Urinary bladder (tissue), 4 donors: ENCODE results near the gene DOCK11. TPM values are rescaled to one million over a fixed set of nuclear protein-coding genes. Genes with fewer than 3 reads are reported as not detected.

ENCODE experiments used
- DNase-seq: peaks from one replicate; pipeline ENCODE4 v3.0.0-alpha.2; 2015; ENCODE audit errors: extremely low spot score
- H3K27ac ChIP-seq: one replicate; pipeline ENCODE4 v1.5.1; 2013; ENCODE audit warnings: low read depth, mild to moderate bottlenecking, moderate library complexity
- H3K36me3 ChIP-seq: one replicate; pipeline ENCODE4 v1.6.1; 2013; ENCODE audit warnings: mild to moderate bottlenecking, moderate library complexity; ENCODE audit not compliant: insufficient read depth
- H3K4me1 ChIP-seq: one replicate; pipeline ENCODE4 v1.6.1; 2013; ENCODE audit warnings: mild to moderate bottlenecking, moderate library complexity; ENCODE audit not compliant: insufficient read depth
- H3K4me3 ChIP-seq: one replicate; pipeline ENCODE4 v1.5.1; 2013; ENCODE audit warnings: low read depth, low read length
- WGBS: extraction: QIAGEN DNeasy Blood & Tissue Kit; methylation state at CpG from one replicate; pipeline ENCODE4 v1.1.7; 2013; 5-methylcytosine and 5-hydroxymethylcytosine counted together
- polyA plus RNA-seq: library from polyadenylated mRNA; stranded (reverse); fragments of 200-250 nt; gene quantifications from one replicate; pipeline ENCODE4 v1.2.3, GENCODE V29; 2013
- total RNA-seq: library from RNA; depleted of rRNA; stranded (reverse); fragments of >200 nt; gene quantifications from one replicate; pipeline ENCODE4 v1.2.3, GENCODE V29; 2014
- donor health status: healthy with polysubstance abuse.
- donor health status: healthy.

DOCK11 gene
- total and polyA plus RNA-seq, 2 donors, result 15.3 to 50.4 TPM

DNA sequence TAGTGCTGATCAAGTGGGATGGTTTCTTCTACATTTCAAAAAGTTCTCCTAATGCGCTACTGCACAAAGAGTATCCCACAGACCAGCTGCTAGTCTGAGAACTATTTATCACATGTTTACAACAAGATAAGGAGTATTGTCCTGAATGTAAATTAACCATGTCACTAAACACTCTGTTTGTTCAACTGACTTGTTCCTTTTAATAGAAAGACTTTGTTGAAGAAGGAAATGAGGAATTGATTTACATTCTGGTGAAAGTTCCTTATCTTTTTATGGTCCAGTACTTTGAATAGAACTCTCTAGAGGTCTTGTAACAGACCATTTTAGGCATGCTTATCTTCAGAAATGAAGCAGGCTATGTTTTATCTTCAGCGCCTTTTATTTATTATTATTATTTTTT is 164.5 kb downstream of the DOCK11 start:
- DNase-seq, result no peak
- 40% methylated on average over 2 of the region's 2 CpGs for WGBS
- Histone ChIP-seq H3K4me3 (no peak overlapping the region), H3K4me1 (no peaks in the 10 kb centered on the region), H3K27ac (no peak overlapping the region), H3K36me3 (no peaks in the 10 kb centered on the region)

DNA sequence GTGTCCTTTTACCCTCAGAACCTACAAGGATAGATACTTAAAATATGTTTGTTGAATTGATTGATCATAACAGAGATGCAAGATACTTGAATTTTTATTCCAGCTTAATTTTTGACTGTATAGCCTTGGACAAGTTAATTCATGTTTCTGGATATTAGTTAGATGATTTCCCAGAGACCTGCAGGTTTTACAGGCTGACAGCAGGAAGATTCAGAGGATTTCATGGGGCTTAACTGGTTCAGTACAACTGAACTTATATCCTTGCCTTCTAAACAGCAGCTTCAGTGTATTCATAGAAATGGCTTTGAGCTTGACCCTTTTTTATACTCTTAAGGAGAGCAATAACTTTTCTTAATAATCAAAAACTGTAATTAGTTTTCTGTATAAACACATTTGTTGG is 169.6 kb downstream of the DOCK11 start:
- Histone ChIP-seq H3K27ac (no peak overlapping the region), H3K36me3 (no peaks in the 10 kb centered on the region), H3K4me3 (no peak overlapping the region), H3K4me1 (no peaks in the 10 kb centered on the region)
- DNase-seq, result no peak

DNA sequence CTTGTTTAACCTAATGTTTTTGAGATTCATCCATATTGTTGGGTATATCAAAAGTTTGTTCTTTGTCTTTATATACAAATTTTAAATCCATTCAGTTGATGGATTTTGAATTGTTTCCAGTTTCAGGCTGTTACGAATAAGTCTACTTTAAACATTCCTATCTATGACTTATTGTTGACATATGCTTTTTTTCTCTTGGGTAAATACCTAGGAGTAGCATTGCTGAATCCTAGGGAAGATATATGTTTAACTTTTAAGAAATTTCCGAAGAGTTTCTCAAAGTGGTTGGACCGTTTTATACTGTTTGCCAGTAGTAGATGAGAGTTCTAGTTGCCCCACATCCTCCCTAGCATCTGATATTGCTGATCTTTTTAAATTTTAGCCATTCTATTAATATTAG is 170.9 kb downstream of the DOCK11 start:
- H3K4me1 ChIP-seq, result no peaks in the 10 kb centered on the region
- no peak for DNase-seq
- no peaks in the 10 kb centered on the region for H3K36me3 ChIP-seq
- H3K4me3 ChIP-seq, result no peak overlapping the region
- WGBS, result 91% methylated on average over 3 of the region's 3 CpGs
- H3K27ac ChIP-seq, result no peak overlapping the region

DNA sequence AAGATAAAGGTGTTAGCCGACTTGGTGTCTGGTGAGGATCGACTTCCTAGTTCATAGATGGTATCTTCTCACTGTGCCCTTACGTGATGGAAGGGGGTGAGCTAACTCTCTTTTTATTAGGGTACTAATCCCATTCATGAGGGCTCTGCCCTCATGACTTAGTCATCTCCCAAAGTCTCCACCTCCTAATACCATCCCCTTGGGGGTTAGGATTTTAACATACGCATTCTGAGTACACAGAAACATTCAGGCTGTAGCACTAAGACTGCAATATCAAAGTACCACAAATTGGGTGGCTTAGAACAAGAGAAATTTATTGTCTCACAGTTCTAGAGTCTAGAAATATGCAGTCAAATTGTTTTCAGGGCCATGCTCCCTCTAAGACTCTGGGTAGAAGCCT is 173.8 kb downstream of the DOCK11 start:
- no peak for DNase-seq
- Histone ChIP-seq H3K36me3 (no peaks in the 10 kb centered on the region), H3K27ac (no peak overlapping the region), H3K4me1 (no peaks in the 10 kb centered on the region), H3K4me3 (no peak overlapping the region)
- 95% methylated on average over 4 of the region's 4 CpGs for WGBS

DNA sequence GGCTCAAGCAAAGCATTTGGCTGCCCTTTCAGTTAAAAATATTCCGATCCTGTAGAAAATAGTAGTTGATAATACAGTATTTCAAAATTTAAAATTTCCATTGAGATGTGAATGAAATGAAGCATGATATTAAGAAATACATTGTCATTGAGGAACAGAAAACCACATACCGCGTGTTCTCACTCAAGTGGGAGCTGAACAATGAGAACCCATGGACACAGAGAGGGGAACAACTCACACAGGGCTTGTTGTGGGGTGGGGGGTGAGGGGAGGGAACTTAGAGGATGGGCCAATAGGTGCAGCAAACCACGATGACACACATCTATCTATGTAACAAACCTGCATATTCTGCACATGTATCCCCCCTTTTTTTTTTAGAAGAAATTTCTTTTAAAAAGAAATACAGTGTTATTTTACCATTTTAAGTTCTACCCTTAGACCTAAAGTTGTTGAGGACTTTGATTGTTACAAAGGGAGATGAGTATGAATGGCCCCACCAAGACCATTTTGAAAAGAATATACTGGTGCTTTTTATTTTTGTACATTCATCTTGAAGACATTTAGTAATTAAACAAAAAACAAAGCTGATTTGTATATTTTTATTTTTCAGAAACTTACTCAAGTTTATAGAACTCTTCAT is 179.8 kb downstream of the DOCK11 start:
- no peaks in the 10 kb centered on the region for H3K4me1 ChIP-seq
- no peak overlapping the region for H3K27ac ChIP-seq
- H3K36me3 ChIP-seq, result no peaks in the 10 kb centered on the region
- 94% methylated on average over 4 of the region's 4 CpGs for WGBS
- DNase-seq, result no peak
- H3K4me3 ChIP-seq, result no peak overlapping the region

DNA sequence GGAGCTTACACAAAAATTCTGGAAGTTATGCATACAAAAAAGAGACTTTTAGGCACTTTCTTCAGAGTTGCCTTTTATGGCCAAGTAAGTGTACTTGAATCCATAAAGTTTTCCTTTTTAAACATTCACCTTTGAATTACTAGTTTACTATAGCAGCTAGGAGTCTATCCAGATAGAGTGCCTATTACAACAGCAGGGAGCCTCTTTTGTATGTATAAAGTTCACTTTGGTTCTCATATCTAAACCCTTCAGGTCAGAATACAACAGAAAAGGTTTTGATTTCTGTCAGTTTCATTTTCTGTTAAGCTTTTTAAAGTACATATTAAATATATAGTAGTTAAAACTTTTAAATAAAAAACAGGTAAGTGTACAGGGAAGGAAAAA is 180.3 kb downstream of the DOCK11 start:
- Histone ChIP-seq H3K4me3 (no peak overlapping the region), H3K27ac (no peak overlapping the region), H3K4me1 (no peaks in the 10 kb centered on the region), H3K36me3 (no peaks in the 10 kb centered on the region)
- DNase-seq, result no peak

DNA sequence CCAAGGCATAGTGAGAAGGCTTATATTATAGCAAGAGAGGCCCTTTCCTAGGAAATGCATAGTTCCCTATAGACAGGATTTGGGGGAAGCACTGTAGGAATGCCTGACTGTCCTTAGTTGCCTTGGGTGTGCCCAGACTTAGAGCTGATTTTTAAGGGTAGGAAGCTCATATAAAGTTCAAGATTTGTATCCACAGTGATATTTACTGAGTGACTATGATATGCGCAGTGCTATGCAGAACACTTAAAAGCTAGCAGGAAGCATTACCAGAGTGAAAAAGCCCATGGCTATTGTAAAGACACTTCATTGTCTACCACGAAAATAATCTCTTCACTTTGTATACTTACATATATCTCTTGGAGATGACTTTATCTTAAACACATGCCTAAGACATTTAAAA is 181.7 kb downstream of the DOCK11 start:
- Histone ChIP-seq H3K4me1 (no peaks in the 10 kb centered on the region), H3K27ac (no peak overlapping the region), H3K4me3 (no peak overlapping the region), H3K36me3 (no peaks in the 10 kb centered on the region)
- no peak for DNase-seq
- WGBS, result 70% methylated on average over 2 of the region's 2 CpGs

DNA sequence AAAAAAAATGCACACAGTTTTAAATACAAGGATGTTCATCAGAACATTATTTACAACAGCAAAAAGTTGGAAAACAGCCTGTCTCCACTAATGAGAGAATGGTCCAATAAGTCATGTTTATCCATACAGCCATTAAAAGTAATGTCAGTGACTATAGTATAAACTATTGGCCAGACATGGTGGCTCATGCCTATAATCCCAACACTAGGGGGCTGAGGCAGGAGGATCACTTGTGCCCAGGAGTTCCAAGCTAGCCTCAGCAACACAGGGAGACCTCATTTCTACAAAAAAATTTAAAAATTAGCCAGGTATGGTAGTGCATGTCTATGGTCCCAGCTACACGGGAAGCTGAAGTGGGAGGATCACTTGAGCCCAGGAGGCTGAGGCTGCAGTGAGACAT is 183.7 kb downstream of the DOCK11 start:
- DNase-seq, result no peak
- H3K36me3 ChIP-seq, result no peaks in the 10 kb centered on the region
- WGBS, result 93% methylated on average over 1 of the region's 1 CpG
- H3K27ac ChIP-seq, result no peak overlapping the region
- no peaks in the 10 kb centered on the region for H3K4me1 ChIP-seq
- H3K4me3 ChIP-seq, result no peak overlapping the region

DNA sequence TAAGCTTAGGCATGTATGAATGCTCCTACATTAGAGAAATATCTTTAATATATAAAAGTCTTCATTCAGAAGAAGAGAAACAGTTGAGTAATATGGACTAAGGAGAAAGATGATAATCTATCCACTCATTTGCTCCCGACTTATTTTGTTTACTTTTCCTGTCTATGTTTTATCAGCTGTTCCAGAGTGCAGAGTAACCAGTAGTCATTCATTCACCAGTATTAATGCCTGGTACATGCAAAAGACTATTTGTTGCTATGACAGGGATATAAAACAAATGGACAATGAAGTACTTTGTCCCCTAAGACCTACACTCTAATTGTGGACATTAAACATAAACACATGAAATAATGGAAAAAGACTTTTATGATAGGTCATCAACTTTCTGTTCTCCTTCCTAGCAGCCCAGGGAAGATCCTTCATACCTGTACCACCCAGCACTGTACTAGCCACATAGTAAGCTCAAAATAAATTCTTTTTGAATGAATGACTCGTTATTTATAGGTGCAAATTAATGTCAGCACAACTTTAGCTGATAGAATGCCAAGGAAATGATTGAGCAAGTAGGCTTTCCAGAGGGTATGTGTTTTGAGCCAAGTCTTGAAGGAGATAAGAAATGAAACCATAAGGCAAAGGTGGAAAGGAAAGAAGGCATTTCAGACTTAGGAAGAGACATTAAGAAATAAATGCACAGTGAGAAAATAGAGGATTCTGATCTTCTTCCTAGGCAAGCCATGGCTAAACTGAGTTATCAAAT is 186.8 kb downstream of the DOCK11 start:
- Histone ChIP-seq H3K27ac (no peak overlapping the region), H3K36me3 (no peaks in the 10 kb centered on the region), H3K4me1 (no peaks in the 10 kb centered on the region), H3K4me3 (no peak overlapping the region)
- 45% methylated on average over 2 of the region's 2 CpGs for WGBS
- no peak for DNase-seq

DNA sequence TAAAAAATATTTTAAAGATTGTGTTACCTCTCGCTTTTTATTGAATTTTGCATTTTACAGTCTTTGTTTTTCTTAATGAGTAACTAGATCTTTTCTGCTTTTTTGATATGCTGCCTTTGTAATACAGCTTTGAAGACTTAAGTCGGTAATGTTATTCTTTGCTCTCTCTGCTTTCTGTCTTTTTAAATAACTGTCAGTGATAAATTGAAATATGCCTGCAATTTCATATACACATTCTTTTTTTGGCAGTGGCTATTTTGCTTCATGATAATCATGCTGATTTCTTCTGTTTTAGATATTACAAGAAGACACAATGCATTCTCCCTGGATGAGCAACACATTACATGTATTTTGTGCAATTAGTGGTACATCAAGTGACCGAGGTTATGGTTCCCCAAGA is 189.8 kb downstream of the DOCK11 start:
- Histone ChIP-seq H3K4me1 (no peaks in the 10 kb centered on the region), H3K4me3 (no peak overlapping the region), H3K36me3 (no peaks in the 10 kb centered on the region), H3K27ac (no peak overlapping the region)
- 67% methylated on average over 3 of the region's 3 CpGs for WGBS
- DNase-seq, result no peak

DNA sequence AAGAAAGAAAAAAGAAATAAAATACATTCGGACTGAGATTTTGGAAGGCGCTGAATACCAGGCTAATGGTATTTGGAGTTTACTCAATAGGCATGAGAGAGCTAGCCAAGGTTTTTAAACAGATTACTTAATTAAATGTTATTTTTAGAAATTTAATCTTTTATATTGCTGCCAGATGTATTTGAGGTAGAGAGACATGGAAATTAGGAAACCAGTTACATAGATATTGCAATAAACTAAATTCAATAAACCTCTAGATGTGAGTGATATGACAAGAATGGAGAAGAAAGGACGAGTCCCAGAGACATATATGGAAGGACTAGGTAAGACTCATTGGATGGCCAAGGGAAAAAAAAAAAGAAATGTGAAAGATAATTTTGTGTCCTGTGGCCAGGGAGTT is 193.3 kb downstream of the DOCK11 start:
- Histone ChIP-seq H3K36me3 (no peaks in the 10 kb centered on the region), H3K27ac (no peak overlapping the region), H3K4me3 (no peak overlapping the region), H3K4me1 (no peaks in the 10 kb centered on the region)
- WGBS, result 93% methylated on average over 3 of the region's 3 CpGs
- no peak for DNase-seq

DNA sequence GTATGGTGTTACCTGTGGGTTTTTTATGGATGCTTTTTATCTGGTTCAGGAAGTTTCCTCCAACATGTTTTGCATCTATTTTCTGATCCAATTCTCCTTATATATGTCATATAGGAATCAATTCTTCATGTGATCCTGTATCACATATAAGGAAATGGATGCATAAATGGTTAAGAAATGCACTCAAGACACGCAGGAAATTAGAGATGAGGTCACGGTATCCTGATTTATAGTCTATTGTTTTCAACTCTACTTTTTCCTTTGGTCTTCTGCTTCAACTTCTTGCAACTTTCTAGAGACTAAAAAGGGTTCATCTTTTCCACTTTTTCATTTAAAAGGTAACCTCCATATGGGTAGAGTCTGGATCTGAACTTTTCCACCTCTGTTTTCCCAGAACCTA is 198.2 kb downstream of the DOCK11 start:
- H3K36me3 ChIP-seq, result no peaks in the 10 kb centered on the region
- H3K4me1 ChIP-seq, result no peaks in the 10 kb centered on the region
- no peak overlapping the region for H3K27ac ChIP-seq
- no peak for DNase-seq
- no peak overlapping the region for H3K4me3 ChIP-seq
- 53% methylated on average over 2 of the region's 2 CpGs for WGBS

DNA sequence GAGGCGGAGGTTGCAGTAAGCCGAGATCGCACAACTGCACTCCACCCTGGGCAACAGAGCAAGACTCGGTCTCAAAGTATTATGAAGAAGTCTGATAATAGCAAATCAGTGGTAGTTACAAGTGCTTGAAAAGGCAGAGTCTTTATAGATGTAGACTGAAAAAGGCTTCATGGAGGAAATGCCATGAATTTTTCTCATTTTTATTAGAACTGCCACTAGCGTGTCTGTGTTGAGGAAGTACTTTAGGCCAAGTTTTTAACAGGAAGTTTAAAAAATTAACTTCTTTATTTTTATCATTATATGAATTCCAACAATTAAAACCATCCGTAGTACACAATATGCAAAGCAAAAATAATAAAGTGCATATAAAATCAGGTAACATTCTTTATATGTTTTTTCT is 199.0 kb downstream of the DOCK11 start:
- Histone ChIP-seq H3K36me3 (no peaks in the 10 kb centered on the region), H3K27ac (no peak overlapping the region), H3K4me3 (no peak overlapping the region), H3K4me1 (no peaks in the 10 kb centered on the region)
- 52% methylated on average over 6 of the region's 6 CpGs for WGBS
- no peak for DNase-seq

DNA sequence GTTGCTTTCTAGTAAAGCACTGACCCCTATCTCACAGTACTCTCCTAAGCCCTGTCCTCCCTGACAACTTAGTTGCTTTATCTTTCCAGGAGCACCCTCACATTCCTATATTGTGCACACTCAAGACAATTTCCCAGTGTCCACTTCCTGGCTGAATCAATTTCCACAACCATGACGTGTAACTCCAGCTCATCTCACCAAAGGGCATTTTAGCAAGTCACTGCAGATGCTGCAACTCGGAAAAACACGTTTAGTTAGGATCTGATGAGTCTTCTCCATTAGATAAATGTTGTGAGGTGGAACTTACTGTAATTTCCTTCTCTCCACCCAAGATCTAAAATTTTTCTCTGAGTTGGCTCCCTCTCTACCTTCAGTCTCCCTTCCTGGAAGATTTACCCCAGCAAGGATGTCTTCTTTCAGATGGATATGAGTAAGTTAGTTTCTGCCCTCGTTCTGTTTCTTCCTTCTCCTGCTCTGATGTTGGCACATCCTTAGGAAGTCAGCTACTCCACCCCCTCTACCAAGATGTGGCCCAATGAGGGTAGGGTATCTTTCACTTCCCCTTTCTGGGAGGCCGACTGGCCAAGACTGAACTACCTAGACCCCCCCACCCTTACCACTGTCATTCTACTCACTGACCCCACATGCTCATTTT is 203.0 kb downstream of the DOCK11 start:
- H3K4me3 ChIP-seq, result no peak overlapping the region
- no peak overlapping the region for H3K27ac ChIP-seq
- WGBS, result 71% methylated on average over 5 of the region's 5 CpGs
- DNase-seq, result no peak
- no peaks in the 10 kb centered on the region for H3K36me3 ChIP-seq
- H3K4me1 ChIP-seq, result no peaks in the 10 kb centered on the region
